Vagina (tissue), 2 donors: ENCODE measurements around the gene TNFRSF6B. TPM values are rescaled to one million over a fixed set of nuclear protein-coding genes. Genes with fewer than 3 reads are reported as not detected.

ENCODE experiments used
- DNase-seq, 2 donors: peaks; one replicate each; pipeline ENCODE4 v3.0.0-alpha.2; 2017; ENCODE audit errors: extremely low spot score in 2 of 2
- H3K27ac ChIP-seq: fragments of 200-600 bp; sonication (generic); one replicate; pipeline ENCODE4 v1.5.1; 2019
- H3K27me3 ChIP-seq: fragments of 200-600 bp; sonication (generic); one replicate; pipeline ENCODE4 v1.5.1; 2019
- H3K36me3 ChIP-seq, 2 donors: fragments of 200-600 bp; sonication (generic); one replicate each; pipeline ENCODE4 v1.5.1; 2017 to 2019
- H3K4me1 ChIP-seq: fragments of 200-600 bp; sonication (generic); one replicate; pipeline ENCODE4 v1.5.1; 2019
- H3K4me3 ChIP-seq, 2 donors: fragments of 200-600 bp; sonication (generic); 1 replicate in 1 of 2; 2 replicates in 1 of 2; pipeline ENCODE4 v1.5.1; 2016 to 2019
- H3K9me3 ChIP-seq: fragments of 200-600 bp; sonication (generic); one replicate; pipeline ENCODE4 v1.5.1; 2019
- POLR2A ChIP-seq, 2 donors: fragments of 450-650 bp; IDR thresholded peaks; one replicate each; pipeline ENCODE4 v1.6.1; 2017; ENCODE audit warnings: antibody characterized with exemption in 2 of 2, mild to moderate bottlenecking in 2 of 2, moderate library complexity in 2 of 2
- POLR2AphosphoS5 ChIP-seq, 2 donors: sonication (generic); formaldehyde crosslinking; IDR thresholded peaks; one replicate each; pipeline ENCODE4 v1.9.0; 2017; ENCODE audit warnings: antibody characterized with exemption in 2 of 2, mild to moderate bottlenecking in 2 of 2, low read depth in 1 of 2; ENCODE audit not compliant: insufficient read depth in 1 of 2
- intact Hi-C: fragments of 100-400 bp; cut with DNase I; formaldehyde crosslinking; loops from one replicate; pipeline ENCODE4 v1.15.1; 2023
- total RNA-seq: library from RNA; depleted of rRNA; stranded (reverse); fragments of >200 nt; gene quantifications from one replicate; pipeline ENCODE4 v1.2.3, GENCODE V29; 2016
- TF ChIP-seq, protein P1 (sequence below), 3 experiments: fragments of 450-650 bp in 2 of 3; fragments of 200-600 bp in 1 of 3; sonication (generic) in 1 of 3; IDR thresholded peaks; one replicate each; pipeline ENCODE4 v1.5.1; 2017 to 2019; ENCODE audit warnings: antibody characterized with exemption in 3 of 3, mild to moderate bottlenecking in 2 of 3, moderate library complexity in 2 of 3

The TNFRSF6B gene
- total RNA-seq, 1 donor from 2014 or later: 16.7 TPM

DNA sequence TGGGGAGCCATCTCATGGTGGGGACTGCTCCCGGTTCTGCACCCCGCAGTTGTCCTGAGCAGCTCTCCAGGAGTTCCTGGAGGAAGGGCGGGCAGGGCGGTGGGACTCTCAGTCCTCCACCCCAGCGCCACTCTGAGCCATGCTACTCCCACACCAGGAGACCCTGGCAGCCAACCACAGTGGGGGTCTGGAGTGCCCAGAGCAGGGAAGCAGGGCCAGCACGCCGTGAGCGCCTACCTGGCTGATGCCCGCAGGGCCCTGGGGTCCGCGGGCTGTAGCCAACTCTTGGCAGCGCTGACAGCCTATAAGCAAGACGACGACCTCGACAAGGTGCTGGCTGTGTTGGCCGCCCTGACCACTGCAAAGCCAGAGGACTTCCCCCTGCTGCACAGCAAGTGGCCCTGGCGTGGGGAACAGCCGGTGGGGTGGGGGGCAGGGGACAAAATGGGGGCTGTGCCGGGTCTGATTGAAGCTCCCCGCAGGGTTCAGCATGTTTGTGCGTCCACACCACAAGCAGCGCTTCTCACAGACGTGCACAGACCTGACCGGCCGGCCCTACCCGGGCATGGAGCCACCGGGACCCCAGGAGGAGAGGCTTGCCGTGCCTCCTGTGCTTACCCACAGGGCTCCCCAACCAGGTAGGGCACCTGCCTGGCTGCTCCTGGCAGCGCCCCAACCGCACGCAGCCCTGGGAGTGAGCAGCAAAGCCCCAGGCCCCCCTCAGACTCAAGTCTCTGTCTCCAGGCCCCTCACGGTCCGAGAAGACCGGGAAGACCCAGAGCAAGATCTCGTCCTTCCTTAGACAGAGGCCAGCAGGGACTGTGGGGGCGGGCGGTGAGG, 1.6 kb upstream of the TNFRSF6B start:
- intact Hi-C loops: no loop called here
- TF ChIP-seq POLR2AphosphoS5 (IDR thresholded peaks at IDR 0.05; ENCODE audit: insufficient read depth in 1 of 2, low read depth in 1 of 2): no peak
- no peak for TF ChIP-seq POLR2A (IDR thresholded peaks at IDR 0.05)
- TF ChIP-seq, protein P1, sequence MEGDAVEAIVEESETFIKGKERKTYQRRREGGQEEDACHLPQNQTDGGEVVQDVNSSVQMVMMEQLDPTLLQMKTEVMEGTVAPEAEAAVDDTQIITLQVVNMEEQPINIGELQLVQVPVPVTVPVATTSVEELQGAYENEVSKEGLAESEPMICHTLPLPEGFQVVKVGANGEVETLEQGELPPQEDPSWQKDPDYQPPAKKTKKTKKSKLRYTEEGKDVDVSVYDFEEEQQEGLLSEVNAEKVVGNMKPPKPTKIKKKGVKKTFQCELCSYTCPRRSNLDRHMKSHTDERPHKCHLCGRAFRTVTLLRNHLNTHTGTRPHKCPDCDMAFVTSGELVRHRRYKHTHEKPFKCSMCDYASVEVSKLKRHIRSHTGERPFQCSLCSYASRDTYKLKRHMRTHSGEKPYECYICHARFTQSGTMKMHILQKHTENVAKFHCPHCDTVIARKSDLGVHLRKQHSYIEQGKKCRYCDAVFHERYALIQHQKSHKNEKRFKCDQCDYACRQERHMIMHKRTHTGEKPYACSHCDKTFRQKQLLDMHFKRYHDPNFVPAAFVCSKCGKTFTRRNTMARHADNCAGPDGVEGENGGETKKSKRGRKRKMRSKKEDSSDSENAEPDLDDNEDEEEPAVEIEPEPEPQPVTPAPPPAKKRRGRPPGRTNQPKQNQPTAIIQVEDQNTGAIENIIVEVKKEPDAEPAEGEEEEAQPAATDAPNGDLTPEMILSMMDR (IDR thresholded peaks at IDR 0.05): no peak
- H3K27me3 ChIP-seq: no peaks in the 10 kb centered on the region
- H3K9me3 ChIP-seq: no peaks in the 10 kb centered on the region
- H3K27ac ChIP-seq: no peak overlapping the region
- H3K4me3 ChIP-seq: no peak overlapping the region
- H3K4me1 ChIP-seq: peaks cover 42% of the 10 kb centered on the region
- no peaks in the 10 kb centered on the region for H3K36me3 ChIP-seq
- DNase-seq: no peak

DNA sequence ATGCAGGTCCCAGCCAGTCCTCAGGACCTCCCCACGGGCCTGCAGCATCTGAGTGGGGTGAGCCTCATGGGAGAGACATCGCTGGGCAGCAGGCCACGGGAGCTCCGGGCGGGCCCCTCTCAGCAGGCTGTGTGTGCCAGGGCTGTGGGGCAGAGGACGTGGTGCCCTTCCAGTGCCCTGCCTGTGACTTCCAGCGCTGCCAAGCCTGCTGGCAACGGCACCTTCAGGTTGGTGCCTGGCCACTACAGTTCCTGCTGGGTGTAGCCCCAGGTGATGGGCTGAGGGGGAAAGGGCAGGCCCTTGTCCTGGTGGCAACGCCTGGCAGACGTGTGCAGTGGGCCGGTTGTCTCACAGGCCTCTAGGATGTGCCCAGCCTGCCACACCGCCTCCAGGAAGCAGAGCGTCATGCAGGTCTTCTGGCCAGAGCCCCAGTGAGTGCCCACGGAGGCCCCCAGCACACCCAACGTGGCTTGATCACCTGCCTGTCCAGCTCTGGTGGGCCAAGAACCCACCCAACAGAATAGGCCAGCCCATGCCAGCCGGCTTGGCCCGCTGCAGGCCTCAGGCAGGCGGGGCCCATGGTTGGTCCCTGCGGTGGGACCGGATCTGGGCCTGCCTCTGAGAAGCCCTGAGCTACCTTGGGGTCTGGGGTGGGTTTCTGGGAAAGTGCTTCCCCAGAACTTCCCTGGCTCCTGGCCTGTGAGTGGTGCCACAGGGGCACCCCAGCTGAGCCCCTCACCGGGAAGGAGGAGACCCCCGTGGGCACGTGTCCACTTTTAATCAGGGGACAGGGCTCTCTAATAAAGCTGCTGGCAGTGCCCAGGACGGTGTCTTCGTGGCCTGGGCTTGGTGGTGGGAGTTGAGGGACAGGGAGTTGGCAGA, 787 bp upstream of the TNFRSF6B start:
- Histone ChIP-seq H3K27me3 (no peaks in the 10 kb centered on the region), H3K9me3 (no peaks in the 10 kb centered on the region), H3K4me3 (no peak overlapping the region), H3K4me1 (peaks cover 43% of the 10 kb centered on the region), H3K36me3 (no peaks in the 10 kb centered on the region), H3K27ac (no peak overlapping the region)
- intact Hi-C loops: no loop called here
- no peak for DNase-seq
- TF ChIP-seq, protein P1 (IDR thresholded peaks at IDR 0.05): no peak
- no peak for TF ChIP-seq POLR2AphosphoS5 (IDR thresholded peaks at IDR 0.05; ENCODE audit: insufficient read depth in 1 of 2, low read depth in 1 of 2)
- TF ChIP-seq POLR2A (IDR thresholded peaks at IDR 0.05): no peak

DNA sequence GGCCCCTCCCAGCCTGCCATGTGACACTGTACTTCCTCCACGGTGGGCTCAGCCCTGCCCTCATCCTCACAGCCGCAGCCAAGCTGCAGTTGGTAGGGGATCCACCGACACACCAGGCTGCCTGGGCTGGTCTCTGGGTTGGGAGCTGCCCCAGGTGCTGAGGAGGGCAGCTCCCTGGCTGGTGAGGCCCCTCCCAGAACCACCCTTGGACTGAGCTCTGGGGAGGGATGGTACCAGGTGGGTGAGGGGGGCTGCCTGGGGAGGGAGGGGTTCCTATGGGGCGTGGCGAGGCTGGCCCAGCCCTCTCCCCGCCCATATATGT, 185 bp upstream of the TNFRSF6B start:
- TF ChIP-seq, protein P1 (IDR thresholded peaks at IDR 0.05): no peak
- no peak for TF ChIP-seq POLR2A (IDR thresholded peaks at IDR 0.05)
- TF ChIP-seq POLR2AphosphoS5 (IDR thresholded peaks at IDR 0.05; ENCODE audit: insufficient read depth in 1 of 2, low read depth in 1 of 2): no peak
- no peaks in the 10 kb centered on the region for H3K27me3 ChIP-seq
- no peak for DNase-seq
- H3K27ac ChIP-seq: no peak overlapping the region
- intact Hi-C loops: no loop called here
- H3K9me3 ChIP-seq: no peaks in the 10 kb centered on the region
- no peaks in the 10 kb centered on the region for H3K36me3 ChIP-seq
- peak overlapping the region in 1 of 2 donors; percentile 13 for H3K4me3 ChIP-seq
- peaks cover 43% of the 10 kb centered on the region for H3K4me1 ChIP-seq

DNA sequence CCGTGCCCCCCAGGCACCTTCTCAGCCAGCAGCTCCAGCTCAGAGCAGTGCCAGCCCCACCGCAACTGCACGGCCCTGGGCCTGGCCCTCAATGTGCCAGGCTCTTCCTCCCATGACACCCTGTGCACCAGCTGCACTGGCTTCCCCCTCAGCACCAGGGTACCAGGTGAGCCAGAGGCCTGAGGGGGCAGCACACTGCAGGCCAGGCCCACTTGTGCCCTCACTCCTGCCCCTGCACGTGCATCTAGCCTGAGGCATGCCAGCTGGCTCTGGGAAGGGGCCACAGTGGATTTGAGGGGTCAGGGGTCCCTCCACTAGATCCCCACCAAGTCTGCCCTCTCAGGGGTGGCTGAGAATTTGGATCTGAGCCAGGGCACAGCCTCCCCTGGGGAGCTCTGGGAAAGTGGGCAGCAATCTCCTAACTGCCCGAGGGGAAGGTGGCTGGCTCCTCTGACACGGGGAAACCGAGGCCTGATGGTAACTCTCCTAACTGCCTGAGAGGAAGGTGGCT, 960 bp downstream of the TNFRSF6B start:
- TF ChIP-seq, protein P1 (IDR thresholded peaks at IDR 0.05): no peak
- TF ChIP-seq POLR2AphosphoS5 (IDR thresholded peaks at IDR 0.05; ENCODE audit: insufficient read depth in 1 of 2, low read depth in 1 of 2) (no peak), POLR2A (IDR thresholded peaks at IDR 0.05) (no peak)
- H3K4me3 ChIP-seq: peak overlapping the region in 1 of 2 donors; percentile 9
- peaks cover 43% of the 10 kb centered on the region for H3K4me1 ChIP-seq
- no peaks in the 10 kb centered on the region for H3K27me3 ChIP-seq
- H3K27ac ChIP-seq: no peak overlapping the region
- intact Hi-C loops: no loop called here
- DNase-seq: no peak
- no peaks in the 10 kb centered on the region for H3K9me3 ChIP-seq
- no peaks in the 10 kb centered on the region for H3K36me3 ChIP-seq
